NCI-H82 treated with DMSO at 0.1 percent for 48 hours (cell line): ENCODE data around the gene ZNF768.
"Not testable (repeated sequence)": the region's sequence is repeated elsewhere in the genome, so short reads cannot be mapped to it uniquely, and the experiment has no call there.

Experiments used
- DNase-seq: peaks from one replicate; lab custom pipeline; 2025; ENCODE audit not compliant: unreplicated experiment; lab: John Stamatoyannopoulos, UW

The ZNF768 gene

GRCh38 chr16:30511509-30511908 lies 14.9 kb downstream of the ZNF768 start:
- DNase-seq, result no peak

DNA sequence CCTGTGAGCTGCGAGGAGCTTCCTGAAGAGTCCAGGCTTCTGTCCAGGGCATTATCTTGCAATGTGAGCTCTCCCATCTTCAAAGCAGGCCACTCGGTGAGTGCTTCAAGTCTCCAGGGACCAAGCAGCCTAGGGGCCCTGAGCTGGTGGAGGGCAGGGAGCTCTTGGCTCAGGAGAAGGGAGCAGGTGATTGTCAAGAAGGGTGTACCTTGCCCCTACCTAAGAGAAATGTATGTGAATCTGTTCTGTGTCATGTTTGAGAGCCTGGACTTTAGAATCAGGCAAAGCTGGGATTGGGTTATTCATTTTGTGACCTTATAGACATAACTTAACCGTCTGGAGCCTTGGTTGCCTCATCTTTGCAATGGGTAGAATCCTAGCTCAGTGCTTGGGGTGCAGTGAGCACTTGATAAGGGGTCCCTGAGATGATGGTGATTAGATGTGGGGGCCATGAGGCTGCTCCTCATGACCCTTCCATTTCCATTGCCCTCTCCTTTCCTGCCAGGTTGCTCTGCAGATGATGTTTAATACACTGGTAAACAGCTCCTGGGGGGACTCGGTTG lies 15.9 kb downstream of the ZNF768 start:
- no peak for DNase-seq

DNA sequence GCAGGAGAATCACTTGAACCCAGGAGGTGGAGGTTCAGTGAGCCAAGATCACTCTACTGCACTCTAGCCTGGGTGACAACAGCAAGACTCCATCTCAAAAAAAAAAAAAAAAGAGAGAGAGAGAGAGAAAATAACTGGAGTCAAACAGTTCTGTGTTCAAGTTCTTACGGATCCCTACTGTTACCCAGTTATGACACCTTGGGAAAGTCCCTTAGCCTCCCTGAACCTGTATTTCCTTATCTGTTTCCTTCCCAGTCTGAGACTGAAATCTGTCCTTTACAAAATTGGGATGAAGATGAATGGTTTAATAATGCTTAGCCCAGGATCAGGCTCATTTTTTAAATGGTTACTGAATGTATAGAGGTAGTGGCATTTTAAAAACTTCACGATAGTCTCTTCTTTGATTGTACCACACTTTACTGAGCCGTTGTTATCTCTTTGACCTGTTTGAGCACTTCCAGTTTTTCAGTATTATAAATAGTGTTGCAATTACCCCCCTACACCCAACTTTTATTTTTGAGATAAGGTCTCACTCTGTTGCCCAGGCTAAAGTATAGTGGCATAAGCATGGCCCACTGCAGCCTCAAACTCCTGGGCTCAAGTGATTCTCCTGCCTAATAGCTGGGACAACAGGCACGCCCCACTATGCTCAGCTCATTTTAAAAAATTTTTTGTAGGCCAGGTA lies 17.1 kb downstream of the ZNF768 start:
- no peak for DNase-seq

- no peak for DNase-seq
Observed at GRCh38 chr16:30503403-30504296, 22.7 kb downstream of the ZNF768 start.

DNA sequence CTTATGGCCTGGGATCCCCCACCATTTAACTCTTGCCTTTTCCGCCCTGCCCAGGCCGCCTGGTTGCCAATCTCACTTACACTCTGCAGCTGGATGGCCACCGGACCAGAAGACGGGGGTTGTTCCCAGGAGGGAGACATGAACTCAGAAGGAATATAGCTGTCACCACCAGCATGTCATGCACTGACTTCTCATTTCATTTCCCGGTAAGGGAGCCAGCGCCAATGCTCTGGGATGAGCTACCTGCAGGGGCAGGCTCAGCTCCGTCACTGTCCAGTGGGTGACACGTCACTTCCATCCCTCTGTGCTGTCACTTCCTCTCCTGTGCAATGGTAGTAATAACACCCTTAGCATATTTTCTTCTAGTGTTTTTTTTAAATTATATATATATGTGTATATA lies 27.1 kb downstream of the ZNF768 start:
- DNase-seq, result no peak

DNA sequence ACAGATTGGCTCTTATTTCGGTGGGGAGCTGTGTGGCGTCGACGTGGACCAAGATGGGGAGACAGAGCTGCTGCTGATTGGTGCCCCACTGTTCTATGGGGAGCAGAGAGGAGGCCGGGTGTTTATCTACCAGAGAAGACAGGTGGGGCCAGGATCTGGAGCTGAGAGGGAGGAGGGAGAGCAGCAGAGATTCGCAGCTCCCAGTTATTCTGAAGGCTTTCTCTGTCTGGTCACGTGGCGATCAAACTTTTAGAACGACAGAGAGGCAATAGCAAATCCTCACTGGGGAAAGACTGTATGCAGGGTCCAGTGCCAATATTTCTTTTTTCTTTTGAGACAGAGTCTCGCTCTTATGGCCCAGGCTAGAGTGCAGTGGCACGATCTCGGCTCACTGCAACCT lies 31.7 kb downstream of the ZNF768 start:
- no peak for DNase-seq

- DNase-seq, result no peak
Observed at GRCh38 chr16:30493941-30494488, 32.4 kb downstream of the ZNF768 start.

DNA sequence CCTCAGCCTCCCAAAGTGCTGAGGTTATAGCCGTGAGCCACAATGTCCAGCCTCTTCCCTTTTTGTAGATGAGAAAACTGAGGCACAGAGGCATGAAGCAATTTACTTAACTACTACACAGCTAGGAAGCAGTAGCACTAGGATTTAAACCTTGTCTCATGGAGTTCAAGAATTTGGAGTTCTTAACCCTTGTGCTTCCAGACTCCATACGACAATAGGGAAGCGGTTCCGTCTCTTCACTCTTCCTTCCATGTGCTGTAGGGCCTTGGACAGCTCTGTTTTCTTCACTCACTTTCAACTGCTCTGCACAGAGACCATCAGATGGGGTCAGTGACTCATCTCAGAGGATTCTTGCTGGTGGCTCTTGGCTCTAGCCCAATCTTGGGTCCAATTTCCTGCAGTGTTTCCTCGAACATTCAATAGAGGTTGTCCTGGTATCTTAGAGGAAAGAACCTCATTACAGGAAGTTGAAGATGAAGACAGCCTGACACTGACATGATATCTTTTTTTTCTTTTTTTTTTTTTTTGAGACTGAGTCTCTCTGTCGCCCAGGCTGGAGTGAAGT lies 34.5 kb downstream of the ZNF768 start:
- no peak for DNase-seq

GRCh38 chr16:30491229-30491628 lies 35.1 kb downstream of the ZNF768 start:
- DNase-seq, result no peak

GRCh38 chr16:30490210-30490609 lies 36.2 kb downstream of the ZNF768 start:
- DNase-seq, result no peak

DNA sequence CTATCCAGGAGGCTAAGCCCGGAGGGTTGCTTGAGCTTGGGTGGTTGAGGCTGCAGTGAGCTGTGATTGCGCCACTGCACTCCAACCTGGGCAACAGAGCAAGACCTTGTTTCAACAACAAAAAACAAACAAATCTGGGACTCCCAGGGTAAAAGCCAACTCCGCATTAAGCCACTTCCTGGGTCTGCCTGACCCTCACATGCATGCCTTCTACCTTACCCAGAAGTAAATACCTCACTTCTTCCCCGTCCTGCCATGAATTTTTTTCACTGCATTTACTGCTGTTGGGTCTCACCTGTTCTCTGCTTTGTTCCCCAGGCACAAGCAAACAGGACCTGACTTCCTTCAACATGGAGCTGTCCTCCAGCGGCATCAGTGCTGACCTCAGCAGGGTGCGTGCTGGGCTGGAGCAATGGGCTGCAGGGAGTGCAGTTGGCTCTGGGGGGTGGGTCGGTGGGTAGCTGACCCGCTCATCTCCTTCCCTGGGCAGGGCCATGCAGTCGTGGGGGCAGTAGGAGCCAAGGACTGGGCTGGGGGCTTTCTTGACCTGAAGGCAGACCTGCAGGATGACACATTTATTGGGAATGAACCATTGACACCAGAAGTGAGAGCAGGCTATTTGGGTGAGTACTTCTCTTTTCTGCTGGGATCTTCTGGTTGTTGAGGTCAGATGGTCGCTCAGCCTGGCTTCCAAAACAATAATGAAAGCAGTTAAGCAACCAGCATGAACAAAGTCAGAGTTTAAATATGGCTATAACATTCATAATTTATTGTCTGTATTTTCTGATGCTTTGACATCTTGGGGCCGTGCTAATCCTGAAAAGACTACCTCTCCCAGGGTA lies 37.4 kb downstream of the ZNF768 start:
- DNase-seq, result no peak

DNA sequence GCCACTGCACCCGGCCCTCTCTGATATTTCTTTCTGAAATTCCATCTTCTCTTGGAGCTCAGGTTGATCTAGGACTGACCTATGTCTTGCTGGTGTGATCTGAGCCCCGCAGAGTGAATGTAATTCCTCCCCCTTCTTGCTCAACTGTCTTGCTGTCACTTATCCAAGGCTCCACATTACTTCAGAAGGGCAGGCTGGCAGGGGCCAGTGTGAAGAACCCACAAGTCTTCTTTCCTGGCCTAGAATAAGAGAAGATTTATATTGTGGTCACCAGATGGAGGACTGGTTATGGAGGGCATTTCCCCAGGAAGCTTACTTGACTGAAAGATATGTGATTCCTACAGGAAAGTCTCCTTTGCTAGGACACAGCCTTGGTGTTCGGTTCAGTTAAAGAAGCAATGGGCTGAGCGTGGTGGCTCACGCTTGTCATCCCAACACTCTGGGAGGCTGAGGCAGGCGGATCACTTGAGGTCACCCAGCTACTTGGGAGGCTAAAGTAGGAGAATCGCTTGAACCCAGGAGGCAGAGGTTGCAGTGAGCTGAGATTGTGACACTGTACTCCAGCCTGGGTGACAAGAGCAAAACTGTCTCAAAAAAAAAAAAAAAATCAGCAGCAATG lies 40.4 kb downstream of the ZNF768 start:
- no peak for DNase-seq

GRCh38 chr16:30484887-30485286 lies 41.5 kb downstream of the ZNF768 start:
- no peak for DNase-seq

GRCh38 chr16:30482366-30482765 lies 44.0 kb downstream of the ZNF768 start:
- no peak for DNase-seq

DNA sequence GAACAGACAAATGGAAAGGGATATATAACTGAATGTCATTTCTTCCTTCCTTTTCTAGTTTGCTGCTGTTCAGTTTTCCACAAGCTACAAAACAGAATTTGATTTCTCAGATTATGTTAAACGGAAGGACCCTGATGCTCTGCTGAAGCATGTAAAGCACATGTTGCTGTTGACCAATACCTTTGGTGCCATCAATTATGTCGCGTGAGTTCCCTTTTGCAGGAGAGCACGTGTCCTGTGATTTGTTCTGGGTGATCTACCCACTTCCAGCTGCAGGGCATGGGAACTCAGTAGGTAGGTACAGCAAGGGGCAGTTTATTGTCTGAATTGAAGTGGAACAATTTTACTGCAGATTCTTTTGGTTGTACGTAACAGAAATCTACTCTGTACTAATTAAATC lies 45.0 kb downstream of the ZNF768 start:
- DNase-seq, result no peak

GRCh38 chr16:30478766-30479478 lies 47.4 kb downstream of the ZNF768 start:
- no peak for DNase-seq

GRCh38 chr16:30477773-30478172 lies 48.6 kb downstream of the ZNF768 start:
- not testable (repeated sequence) for DNase-seq

GRCh38 chr16:30476991-30477390 lies 49.4 kb downstream of the ZNF768 start:
- no peak for DNase-seq

- DNase-seq, result no peak
Observed at GRCh38 chr16:30474684-30475083, 51.7 kb downstream of the ZNF768 start.

- no peak for DNase-seq
Observed at GRCh38 chr16:30474074-30474452, 52.3 kb downstream of the ZNF768 start.
